Activated T-cell treated with anti-CD3 and anti-CD28 coated beads for 4 hours (primary cell): ENCODE measurements around the gene GLCE.
"Not testable (repeated sequence)": the region's sequence is repeated elsewhere in the genome, so short reads cannot be mapped to it uniquely, and the experiment has no call there.

Experiments
- DNase-seq: peaks from one replicate; pipeline ENCODE4 v3.0.0-alpha.2; 2020

The GLCE gene

GRCh38 chr15:69138963-69139362 lies 21.5 kb upstream of the GLCE start:
- no peak for DNase-seq

DNA sequence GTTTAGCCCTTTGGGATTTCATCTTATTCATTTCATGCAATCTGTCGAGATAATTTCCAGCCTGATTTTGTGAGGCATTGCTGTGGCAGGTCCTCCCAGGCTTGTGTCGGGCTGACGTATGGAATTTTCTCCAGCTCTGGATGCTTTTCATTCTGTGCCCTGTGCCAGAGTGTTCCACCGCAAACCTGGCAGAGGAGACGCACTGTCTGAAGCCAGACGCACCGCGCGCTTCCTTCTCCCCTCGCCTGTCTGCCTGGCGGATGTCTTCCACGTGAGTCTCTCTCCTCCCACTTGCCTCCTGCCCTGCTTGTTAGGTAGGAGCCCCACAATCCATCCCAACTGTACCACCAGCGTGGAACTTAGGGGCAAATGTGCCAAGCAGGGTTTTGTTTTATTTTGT lies 20.1 kb upstream of the GLCE start:
- DNase-seq, result no peak

DNA sequence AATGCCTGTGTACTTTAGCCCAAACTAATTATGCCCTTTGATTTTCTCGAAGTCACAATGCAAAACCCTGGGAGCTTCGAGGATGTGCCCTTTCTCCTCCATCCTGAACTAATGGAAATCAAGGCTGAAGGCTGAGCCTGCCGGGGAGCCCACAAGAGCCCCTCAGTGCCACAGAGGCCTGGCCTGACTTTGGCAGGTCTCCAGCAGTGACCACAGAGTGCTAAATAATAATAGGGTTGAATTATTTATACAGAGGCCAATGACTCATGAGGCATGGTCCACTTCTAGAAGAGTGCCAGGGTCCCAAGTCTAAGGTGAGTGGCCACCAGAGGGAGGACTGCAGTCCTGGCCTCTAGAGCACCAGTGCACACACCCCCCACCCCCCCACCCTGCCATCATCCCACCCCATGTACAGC lies 19.1 kb upstream of the GLCE start:
- DNase-seq, result no peak

- no peak for DNase-seq
These were observed 18.6 kb upstream of the GLCE start for GRCh38 chr15:69141833-69142232.

GRCh38 chr15:69143756-69144436 lies 16.5 kb upstream of the GLCE start:
- DNase-seq, result no peak

- no peak for DNase-seq
These were observed 15.9 kb upstream of the GLCE start for GRCh38 chr15:69144530-69144929.

- no peak for DNase-seq
These were observed 15.2 kb upstream of the GLCE start for GRCh38 chr15:69145149-69145693.

DNA sequence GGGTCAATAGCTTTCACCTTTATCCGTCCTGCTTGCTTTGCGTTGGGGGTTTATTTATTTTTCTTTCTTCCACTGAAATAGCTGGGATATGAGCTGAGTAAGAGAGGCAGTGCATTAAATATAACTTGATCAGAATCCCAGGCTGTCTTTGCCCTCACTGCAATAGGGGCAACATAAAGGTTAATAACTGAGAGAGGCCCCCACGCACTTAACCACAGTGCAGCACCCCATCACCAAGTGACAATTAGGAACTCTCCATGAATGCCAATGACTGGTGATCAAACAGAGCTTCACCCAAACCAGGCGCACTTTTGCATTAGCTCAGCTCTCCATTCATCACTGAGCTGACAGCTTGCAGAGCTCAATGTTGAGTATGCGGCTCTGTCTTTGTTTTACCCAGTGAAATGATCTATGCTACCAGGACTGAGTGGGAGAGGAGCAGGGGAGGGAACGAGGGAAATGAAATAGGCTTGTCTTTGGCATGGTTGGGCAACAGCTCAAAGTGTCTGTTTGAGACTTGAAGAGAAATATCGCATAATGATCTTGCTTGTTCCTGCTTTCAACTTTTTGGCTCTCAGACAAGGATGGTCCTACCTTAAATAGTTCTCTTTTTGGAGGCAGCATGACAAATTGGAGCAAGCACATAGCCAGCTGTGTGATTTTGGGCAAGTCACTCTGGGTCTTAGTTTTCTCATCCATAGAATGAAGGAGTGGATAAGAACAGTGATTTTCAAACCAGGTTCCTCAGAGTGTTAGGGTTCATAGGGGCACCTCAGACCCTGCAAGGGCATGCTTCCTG lies 14.5 kb upstream of the GLCE start:
- DNase-seq, result no peak

- DNase-seq, result no peak
These were observed 13.6 kb upstream of the GLCE start for GRCh38 chr15:69146724-69147435.

GRCh38 chr15:69148465-69148864 lies 12.0 kb upstream of the GLCE start:
- DNase-seq, result no peak

DNA sequence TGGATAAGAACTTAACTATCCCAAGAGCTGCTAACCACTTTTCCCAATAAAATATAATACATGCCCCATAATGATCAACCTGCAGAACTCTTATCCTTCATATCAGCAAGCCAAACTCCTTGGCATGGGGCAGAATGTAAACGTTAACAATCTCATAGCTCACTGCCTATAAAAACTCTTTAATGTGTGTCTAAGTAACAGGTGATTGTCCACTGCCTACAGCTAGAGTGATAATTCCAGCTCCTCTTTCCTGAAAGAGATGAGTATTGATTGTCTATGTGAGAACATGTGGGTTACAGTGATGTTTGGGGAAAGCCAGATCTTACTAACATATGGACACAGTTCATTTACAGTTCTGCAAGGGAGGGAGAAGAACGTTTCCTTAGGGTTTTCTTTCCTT lies 11.3 kb upstream of the GLCE start:
- DNase-seq, result no peak

- DNase-seq, result no peak
These were observed 10.6 kb upstream of the GLCE start for GRCh38 chr15:69149803-69150202.

DNA sequence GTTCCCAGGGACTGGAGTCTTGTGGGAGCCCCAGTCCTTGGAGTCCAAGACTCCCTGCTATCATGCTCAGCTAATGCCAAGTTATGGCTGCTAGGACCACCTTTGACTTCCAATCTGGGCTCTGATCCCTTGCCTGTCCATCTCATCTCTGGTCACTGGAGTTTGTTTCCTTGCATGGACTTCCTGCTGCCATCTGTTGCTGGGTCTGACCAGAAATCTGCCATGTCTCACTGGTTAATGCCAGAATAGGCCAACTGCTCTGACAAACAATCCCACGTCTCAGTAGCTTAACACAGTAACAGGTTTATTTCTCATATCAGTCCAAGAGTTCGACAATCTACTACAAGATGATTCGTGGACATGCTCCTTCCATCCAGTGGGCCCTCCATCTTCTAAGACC lies 10.1 kb upstream of the GLCE start:
- DNase-seq, result no peak

DNA sequence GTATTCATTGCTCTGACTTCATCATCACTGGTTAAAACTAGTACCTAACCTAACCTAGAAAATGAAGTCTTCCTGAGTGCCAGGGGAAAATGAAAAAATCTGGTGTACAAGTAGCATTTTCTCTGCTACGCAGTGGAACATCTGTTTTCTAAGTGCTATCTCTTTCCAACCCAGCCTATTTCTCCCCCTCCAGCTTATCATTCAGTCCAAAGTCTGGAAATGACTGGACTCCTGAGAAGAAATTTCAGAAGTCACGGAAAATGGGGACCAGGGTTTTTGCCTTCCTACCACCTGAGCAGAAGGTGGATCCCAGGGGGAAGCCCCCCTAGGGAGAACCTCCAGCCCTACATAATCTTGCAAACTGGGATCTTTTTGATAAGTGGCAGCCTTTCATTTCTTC lies 9.6 kb upstream of the GLCE start:
- DNase-seq, result no peak

GRCh38 chr15:69153046-69153445 lies 7.4 kb upstream of the GLCE start:
- no peak for DNase-seq

- not testable (repeated sequence) for DNase-seq
These were observed 6.8 kb upstream of the GLCE start for GRCh38 chr15:69153587-69153986.

DNA sequence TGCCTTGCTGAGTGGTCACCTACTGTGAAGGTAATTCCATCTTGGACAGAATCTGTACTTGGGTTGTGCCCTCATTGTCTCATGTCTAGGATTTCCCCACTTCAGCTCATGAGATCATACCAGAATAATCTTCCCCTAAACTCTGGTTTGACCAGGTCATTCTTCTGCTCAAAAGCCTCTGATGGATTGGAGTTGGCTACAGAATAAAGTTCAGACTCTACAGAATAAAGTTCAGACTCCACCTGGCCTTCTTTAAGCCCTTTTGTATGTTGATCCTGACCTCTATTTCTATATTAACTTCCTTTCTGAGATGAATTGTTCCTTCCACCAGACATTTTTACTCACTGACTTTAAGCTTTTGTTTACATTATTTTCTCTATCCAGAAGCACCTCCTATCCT lies 6.4 kb upstream of the GLCE start:
- no peak for DNase-seq

- no peak for DNase-seq
These were observed 5.8 kb upstream of the GLCE start for GRCh38 chr15:69154684-69155083.

DNA sequence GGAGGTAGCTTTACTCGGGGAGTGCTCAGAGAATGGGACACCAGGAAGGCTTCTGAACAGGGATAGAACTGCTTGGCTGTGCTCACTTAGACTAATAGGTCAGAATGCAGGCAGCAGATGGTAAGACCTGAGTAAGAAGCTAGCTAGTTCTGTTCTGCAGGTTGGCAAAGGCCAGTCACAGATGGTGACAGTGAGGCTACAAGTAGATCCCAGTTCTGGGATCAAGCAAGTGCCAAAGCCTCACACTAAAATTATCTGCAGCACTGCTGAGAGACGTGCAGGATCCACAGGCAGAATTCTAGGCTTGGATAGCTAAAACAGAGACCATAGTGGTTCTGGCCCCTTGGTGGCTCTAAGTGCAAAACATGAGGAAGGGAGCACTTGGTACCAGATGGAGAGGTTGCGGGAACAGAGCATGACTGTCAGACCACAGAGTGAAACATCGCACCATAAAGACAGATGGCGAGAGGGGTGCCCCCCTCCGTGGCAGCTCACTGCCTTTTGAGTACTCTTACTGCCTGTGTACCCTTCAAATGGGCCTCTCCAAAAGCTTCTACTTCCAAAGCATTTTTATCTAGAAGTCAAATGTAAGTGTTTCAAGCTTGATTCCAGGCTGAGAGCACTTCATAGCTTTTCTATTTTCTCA lies 3.6 kb upstream of the GLCE start:
- no peak for DNase-seq

DNA sequence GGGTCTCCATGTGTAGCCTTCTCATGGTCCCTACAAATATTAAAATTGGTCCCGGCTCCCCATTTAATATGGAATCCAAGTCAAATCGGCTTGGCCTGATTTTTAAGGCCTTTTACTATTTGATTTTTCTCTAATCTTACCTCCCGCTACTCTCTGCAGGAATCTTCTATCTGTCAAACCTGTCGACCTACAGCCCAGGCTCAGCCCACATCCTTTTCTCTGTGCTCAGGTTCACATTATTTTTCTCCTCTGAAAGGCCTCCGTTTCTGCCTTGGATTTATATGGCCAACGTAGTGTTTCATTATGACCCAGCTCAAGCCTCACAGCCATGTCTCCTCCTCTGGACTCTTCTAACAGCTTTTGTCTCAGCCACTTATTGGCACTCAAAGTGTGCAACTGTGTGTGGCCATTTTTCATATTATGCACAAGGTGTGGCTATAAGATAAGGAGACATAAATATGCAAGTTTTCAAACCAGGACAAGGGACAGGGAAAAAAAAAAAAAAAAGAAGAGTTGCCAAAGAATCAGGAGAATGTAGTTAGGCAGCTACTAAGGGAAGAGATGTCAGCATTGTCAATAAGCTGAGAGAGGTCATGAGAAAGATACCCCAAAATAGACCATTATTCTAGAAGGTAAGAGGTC lies 2.1 kb upstream of the GLCE start:
- DNase-seq, result no peak

DNA sequence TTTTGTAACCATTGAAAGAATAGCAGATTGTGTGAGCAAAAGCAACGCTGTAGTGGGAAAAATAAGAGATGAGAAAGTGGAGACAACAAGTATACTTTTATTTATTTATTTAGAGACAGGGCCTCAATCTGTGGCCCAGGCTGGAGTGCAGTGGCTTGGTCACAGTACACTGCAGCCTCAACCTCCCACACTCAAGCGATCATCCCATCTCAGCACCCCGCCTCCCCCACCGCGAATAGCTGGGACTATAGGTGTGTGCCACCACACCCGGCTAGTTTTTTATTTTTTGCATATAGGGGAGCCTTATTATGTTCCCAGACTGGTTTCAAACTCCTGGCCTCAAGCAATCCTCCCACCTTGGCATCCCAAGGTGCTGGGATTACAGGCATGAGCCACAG lies 1.6 kb upstream of the GLCE start:
- DNase-seq, result no peak

DNA sequence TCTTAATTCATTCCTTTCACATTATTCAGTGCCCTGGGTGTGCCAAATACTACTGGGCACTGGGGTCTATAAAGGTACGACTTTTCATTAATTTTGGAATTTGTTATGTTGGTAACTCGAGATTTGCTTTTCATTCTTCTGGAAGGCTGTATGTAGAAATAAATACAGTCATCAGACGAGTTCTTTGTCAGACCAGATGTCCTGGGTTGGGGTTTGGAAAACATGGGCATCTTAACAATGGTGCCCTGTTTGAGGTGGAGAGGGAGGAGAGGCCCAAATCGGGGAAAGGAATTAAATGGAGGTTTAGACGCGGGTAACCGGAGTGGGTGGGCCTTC lies 662 bp upstream of the GLCE start:
- DNase-seq, result no peak
